K562 (cell line): ENCODE measurements around the gene ELOVL5. TPM values are rescaled to one million over a fixed set of nuclear protein-coding genes. Genes with fewer than 3 reads are reported as not detected.

Experiments
- CSDE1 ChIP-seq, 2 experiments: fragments of 450-650 bp; IDR thresholded peaks; 2 replicates each; pipeline ENCODE4 v1.6.1; 2016; ENCODE audit warnings: mild to moderate bottlenecking in 1 of 2
- CTBP1 ChIP-seq: fragments of 450-650 bp; IDR thresholded peaks from 2 replicates; pipeline ENCODE4 v1.6.1; 2016; ENCODE audit warnings: borderline replicate concordance
- EGR1 ChIP-seq: fragments of 450-650 bp; conservative IDR thresholded peaks from 2 replicates; pipeline ENCODE4 v1.6.1; 2017; ENCODE audit warnings: mild to moderate bottlenecking
- GTF2A2 ChIP-seq: IDR thresholded peaks from 2 replicates; pipeline ENCODE4 v1.6.1; 2016; ENCODE audit warnings: mild to moderate bottlenecking, missing genetic modification characterization, missing compliant biosample characterization
- HNRNPL ChIP-seq: fragments of 200-400 bp; formaldehyde crosslinking; IDR thresholded peaks from 2 replicates; pipeline ENCODE4 v1.6.1; 2017; ENCODE audit warnings: low read depth, mild to moderate bottlenecking, low read length
- ILK ChIP-seq: fragments of 450-650 bp; IDR thresholded peaks from 2 replicates; pipeline ENCODE4 v1.6.1; 2016; ENCODE audit warnings: missing genetic modification characterization, low read depth, mild to moderate bottlenecking, missing compliant biosample characterization, moderate library complexity, borderline replicate concordance
- MEF2A ChIP-seq: IDR thresholded peaks from 2 replicates; pipeline ENCODE4 v1.6.1; 2011; ENCODE audit warnings: low read depth, mild to moderate bottlenecking, low read length, moderate library complexity; ENCODE audit not compliant: control insufficient read depth
- MYBL2 ChIP-seq, 2 experiments: fragments of 450-650 bp in 1 of 2; sonication (generic) in 1 of 2; formaldehyde crosslinking in 1 of 2; IDR thresholded peaks; 2 replicates each; pipeline versions ENCODE4 v1.6.1 to v1.8.1; 2017 to 2022; ENCODE audit warnings: borderline replicate concordance in 1 of 2, inconsistent platforms in 1 of 2, low read depth in 1 of 2, mild to moderate bottlenecking in 1 of 2, missing genetic modification reagents in 1 of 2, moderate library complexity in 1 of 2
- RBM25 ChIP-seq: fragments of 200-400 bp; formaldehyde crosslinking; IDR thresholded peaks from 2 replicates; pipeline ENCODE4 v1.6.1; 2018; ENCODE audit warnings: low read length, low read depth, moderate library complexity; ENCODE audit not compliant: severe bottlenecking
- RBM34 ChIP-seq: fragments of 200-400 bp; formaldehyde crosslinking; IDR thresholded peaks from 2 replicates; pipeline ENCODE4 v1.6.1; 2018; ENCODE audit warnings: low read length, borderline replicate concordance; ENCODE audit not compliant: insufficient read depth
- SAFB ChIP-seq: fragments of 200-400 bp; formaldehyde crosslinking; IDR thresholded peaks from 2 replicates; pipeline ENCODE4 v1.6.1; 2017; ENCODE audit warnings: low read depth, low read length, borderline replicate concordance
- SMARCA4 ChIP-seq: fragments of 450-650 bp; IDR thresholded peaks from 2 replicates; pipeline ENCODE4 v1.6.1; 2016
- SRSF1 ChIP-seq: fragments of 200-400 bp; formaldehyde crosslinking; IDR thresholded peaks from 2 replicates; pipeline ENCODE4 v1.6.1; 2017; ENCODE audit warnings: mild to moderate bottlenecking, low read depth, low read length, moderate library complexity
- TEAD1 ChIP-seq, 2 experiments: fragments of 450-650 bp in 1 of 2; sonication (generic) in 1 of 2; formaldehyde crosslinking; IDR thresholded peaks; 2 replicates each; pipeline versions ENCODE4 v1.4.0 to v1.8.0; 2020 to 2022; ENCODE audit warnings: mild to moderate bottlenecking in 2 of 2, missing genetic modification reagents in 1 of 2
- TRIM24 ChIP-seq, 2 experiments: fragments of 450-650 bp; IDR thresholded peaks; 2 replicates each; pipeline ENCODE4 v1.6.1; 2016
- polyA plus RNA-seq, 8 experiments: library from polyadenylated mRNA; depleted of rRNA in 4 of 8; stranded (reverse) in 5 of 8; unstranded in 3 of 8; fragments of >200 nt; fragmentation: Nextera tagmentation in 2 of 8; fragmentation: Illumina TruSeq in 1 of 8; extraction: Ambion mirVana in 2 of 8; extraction: Trizol in 1 of 8; gene quantifications; 2 replicates each; pipeline versions ENCODE4 v1.2.1 to v1.2.3, GENCODE V29; 2011 to 2014; ENCODE audit warnings: inconsistent platforms in 1 of 8, missing spikeins in 1 of 8
- total RNA-seq, 7 experiments: library from RNA; depleted of rRNA in 6 of 7; stranded (reverse); fragments of >200 nt in 6 of 7; fragmentation: Illumina TruSeq in 2 of 7; extraction: Trizol in 2 of 7; gene quantifications; 2 replicates each; pipeline versions ENCODE4 v1.2.1 to v1.2.3, GENCODE V29; 2011 to 2021; ENCODE audit warnings: low replicate concordance in 1 of 7
- TF ChIP-seq, protein P1 (sequence below): fragments of 450-650 bp; IDR thresholded peaks from 2 replicates; pipeline ENCODE4 v1.6.1; 2014; ENCODE audit warnings: low read depth, mild to moderate bottlenecking, moderate library complexity, borderline replicate concordance
- TF ChIP-seq, protein P2 (sequence below), 2 experiments: IDR thresholded peaks; 2 replicates each; pipeline ENCODE4 v1.6.1; 2011; ENCODE audit warnings: borderline replicate concordance in 1 of 2, control low read depth in 1 of 2, low read depth in 1 of 2, low read length in 1 of 2, mild to moderate bottlenecking in 1 of 2, mixed read lengths in 1 of 2, moderate library complexity in 1 of 2; ENCODE audit not compliant: insufficient read depth in 1 of 2, insufficient read length in 1 of 2, poor library complexity in 1 of 2, severe bottlenecking in 1 of 2; ENCODE audit errors: extremely low read depth in 1 of 2
- TF ChIP-seq, protein P3 (sequence below): fragments of 450-650 bp; conservative IDR thresholded peaks from 2 replicates; pipeline ENCODE4 v1.6.1; 2016; ENCODE audit warnings: missing genetic modification characterization, low read depth, mild to moderate bottlenecking, missing compliant biosample characterization, moderate library complexity
- TF ChIP-seq, protein P4 (sequence below): fragments of 250-450 bp; sonication (Bioruptor Pico); IDR thresholded peaks from 2 replicates; pipeline ENCODE4 v1.4.0; 2020; ENCODE audit warnings: mild to moderate bottlenecking, moderate library complexity, borderline replicate concordance

ELOVL5 gene
- total and polyA plus RNA-seq, 9 of the 15 experiments (the other 6 are each of a cell fraction or from before 2014, with no cell fraction given) = 70.6 to 245 (median 132) TPM

DNA sequence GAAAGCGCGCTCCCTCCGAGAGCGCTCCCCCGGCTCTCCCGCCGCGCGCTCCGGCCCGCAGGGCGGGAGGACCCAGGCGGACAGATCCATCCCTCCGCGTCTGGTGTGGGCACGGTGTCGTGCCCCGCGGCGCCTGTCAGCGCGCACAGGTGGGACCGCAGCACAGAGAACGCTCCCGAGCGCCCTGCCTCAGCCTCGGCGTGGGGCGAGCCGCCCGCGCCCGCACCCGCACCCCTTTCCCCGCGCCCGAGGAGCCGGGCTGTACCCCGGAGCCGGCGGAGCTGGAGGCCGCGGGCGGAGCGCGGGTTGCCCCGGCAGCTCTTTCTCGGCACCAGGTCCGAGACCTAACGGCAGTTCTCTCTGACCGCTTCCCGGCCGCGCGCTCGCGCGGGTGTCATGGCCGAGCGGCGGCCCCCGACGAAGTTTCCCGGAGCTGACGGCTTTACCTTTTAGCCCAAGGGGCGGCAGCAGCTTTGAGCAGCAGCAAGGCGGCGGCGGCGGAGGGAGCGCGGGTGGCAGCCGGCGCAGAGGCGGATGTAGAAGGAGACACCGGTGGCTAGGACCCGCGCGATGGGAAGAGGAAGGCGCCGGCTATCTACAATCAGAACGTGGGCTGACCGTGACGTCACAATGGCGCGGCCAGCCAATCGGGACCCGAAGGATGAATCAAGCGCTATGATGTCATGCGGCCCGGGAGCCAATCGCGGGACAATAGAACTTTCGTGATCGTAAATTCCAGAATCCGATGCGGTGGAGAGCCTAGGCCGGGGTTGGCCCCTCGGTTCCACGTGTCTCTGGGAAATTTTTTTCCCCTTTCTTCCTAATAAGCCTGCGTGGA, at the start of gene ELOVL5 (continued):
- 0 out of 2 replicates have a peak, but pooled peaks have one; percentile 62 for TF ChIP-seq RBM34
- TF ChIP-seq TEAD1 (CRISPR knock-in tag; IDR thresholded peaks at IDR 0.05) = peak in 1 of 2 experiments; percentile 34; a peak in 1 of 4 replicates
- TF ChIP-seq HNRNPL = peak; percentile 53; the same call in 1 of the 2 replicates
- no peak for TF ChIP-seq SRSF1
- no peak for TF ChIP-seq TRIM24 (IDR thresholded peaks at IDR 0.05)
- peak in 1 of 2 experiments; percentile 90; a peak in 2 of 4 replicates for TF ChIP-seq CSDE1 (IDR thresholded peaks at IDR 0.05)
- TF ChIP-seq ILK (tag) = no peak
- TF ChIP-seq MYBL2 (IDR thresholded peaks at IDR 0.05; ENCODE audit: low read depth) = peak; percentile 53; the same call in 1 of the 2 replicates
- TF ChIP-seq MYBL2 (CRISPR knock-in tag; IDR thresholded peaks at IDR 0.05; ENCODE audit: borderline replicate concordance) = no peak
- TF ChIP-seq CTBP1 = peak; percentile 90
- TF ChIP-seq EGR1 = peak; percentile 97
- TF ChIP-seq, protein P1, sequence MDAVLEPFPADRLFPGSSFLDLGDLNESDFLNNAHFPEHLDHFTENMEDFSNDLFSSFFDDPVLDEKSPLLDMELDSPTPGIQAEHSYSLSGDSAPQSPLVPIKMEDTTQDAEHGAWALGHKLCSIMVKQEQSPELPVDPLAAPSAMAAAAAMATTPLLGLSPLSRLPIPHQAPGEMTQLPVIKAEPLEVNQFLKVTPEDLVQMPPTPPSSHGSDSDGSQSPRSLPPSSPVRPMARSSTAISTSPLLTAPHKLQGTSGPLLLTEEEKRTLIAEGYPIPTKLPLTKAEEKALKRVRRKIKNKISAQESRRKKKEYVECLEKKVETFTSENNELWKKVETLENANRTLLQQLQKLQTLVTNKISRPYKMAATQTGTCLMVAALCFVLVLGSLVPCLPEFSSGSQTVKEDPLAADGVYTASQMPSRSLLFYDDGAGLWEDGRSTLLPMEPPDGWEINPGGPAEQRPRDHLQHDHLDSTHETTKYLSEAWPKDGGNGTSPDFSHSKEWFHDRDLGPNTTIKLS = peak; percentile 71; the same call in 1 of the 2 replicates
- TF ChIP-seq, protein P2, sequence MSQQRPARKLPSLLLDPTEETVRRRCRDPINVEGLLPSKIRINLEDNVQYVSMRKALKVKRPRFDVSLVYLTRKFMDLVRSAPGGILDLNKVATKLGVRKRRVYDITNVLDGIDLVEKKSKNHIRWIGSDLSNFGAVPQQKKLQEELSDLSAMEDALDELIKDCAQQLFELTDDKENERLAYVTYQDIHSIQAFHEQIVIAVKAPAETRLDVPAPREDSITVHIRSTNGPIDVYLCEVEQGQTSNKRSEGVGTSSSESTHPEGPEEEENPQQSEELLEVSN (IDR thresholded peaks at IDR 0.05; ENCODE audit: borderline replicate concordance in 1 of 2, extremely low read depth in 1 of 2, insufficient read depth in 1 of 2, insufficient read length in 1 of 2, low read depth in 1 of 2, low read length in 1 of 2, poor library complexity in 1 of 2, severe bottlenecking in 1 of 2) = peak in 1 of 2 experiments; percentile 67
- TF ChIP-seq GTF2A2 (tag) = no peak
- peak; percentile 33; the same call in 1 of the 2 replicates for TF ChIP-seq SAFB
- TF ChIP-seq, protein P3, sequence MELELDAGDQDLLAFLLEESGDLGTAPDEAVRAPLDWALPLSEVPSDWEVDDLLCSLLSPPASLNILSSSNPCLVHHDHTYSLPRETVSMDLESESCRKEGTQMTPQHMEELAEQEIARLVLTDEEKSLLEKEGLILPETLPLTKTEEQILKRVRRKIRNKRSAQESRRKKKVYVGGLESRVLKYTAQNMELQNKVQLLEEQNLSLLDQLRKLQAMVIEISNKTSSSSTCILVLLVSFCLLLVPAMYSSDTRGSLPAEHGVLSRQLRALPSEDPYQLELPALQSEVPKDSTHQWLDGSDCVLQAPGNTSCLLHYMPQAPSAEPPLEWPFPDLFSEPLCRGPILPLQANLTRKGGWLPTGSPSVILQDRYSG = 0 out of 2 replicates have a peak, but pooled peaks have one; percentile 10
- no peak for TF ChIP-seq SMARCA4
- no peak for TF ChIP-seq MEF2A
- TF ChIP-seq RBM25 = peak; percentile 47
- TF ChIP-seq, protein P4, sequence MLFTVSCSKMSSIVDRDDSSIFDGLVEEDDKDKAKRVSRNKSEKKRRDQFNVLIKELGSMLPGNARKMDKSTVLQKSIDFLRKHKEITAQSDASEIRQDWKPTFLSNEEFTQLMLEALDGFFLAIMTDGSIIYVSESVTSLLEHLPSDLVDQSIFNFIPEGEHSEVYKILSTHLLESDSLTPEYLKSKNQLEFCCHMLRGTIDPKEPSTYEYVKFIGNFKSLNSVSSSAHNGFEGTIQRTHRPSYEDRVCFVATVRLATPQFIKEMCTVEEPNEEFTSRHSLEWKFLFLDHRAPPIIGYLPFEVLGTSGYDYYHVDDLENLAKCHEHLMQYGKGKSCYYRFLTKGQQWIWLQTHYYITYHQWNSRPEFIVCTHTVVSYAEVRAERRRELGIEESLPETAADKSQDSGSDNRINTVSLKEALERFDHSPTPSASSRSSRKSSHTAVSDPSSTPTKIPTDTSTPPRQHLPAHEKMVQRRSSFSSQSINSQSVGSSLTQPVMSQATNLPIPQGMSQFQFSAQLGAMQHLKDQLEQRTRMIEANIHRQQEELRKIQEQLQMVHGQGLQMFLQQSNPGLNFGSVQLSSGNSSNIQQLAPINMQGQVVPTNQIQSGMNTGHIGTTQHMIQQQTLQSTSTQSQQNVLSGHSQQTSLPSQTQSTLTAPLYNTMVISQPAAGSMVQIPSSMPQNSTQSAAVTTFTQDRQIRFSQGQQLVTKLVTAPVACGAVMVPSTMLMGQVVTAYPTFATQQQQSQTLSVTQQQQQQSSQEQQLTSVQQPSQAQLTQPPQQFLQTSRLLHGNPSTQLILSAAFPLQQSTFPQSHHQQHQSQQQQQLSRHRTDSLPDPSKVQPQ (CRISPR knock-in tag) = no peak
